ENCODE measurements around the gene C16orf92. TPM values are rescaled to one million over a fixed set of nuclear protein-coding genes. Genes with fewer than 3 reads are reported as not detected.
A peak's percentile ranks its signal among the peaks of the same experiment; 100 is the strongest.

Gene C16orf92
- total and polyA plus RNA-seq, 2 of the 13 experiments (the other 11 are each of a cell fraction or from before 2014, with no cell fraction given) = not detected

- Histone ChIP-seq H3K27ac (ENCODE audit: extremely low read length, insufficient read depth, low read length) (peak overlapping the region; percentile 95), H3K9ac (ENCODE audit: insufficient read depth, low read depth, low read length) (peak overlapping the region; percentile 90), H3K4me2 (ENCODE audit: low read depth, low read length) (peak overlapping the region; percentile 99), H4K20me1 (ENCODE audit: insufficient read depth, low read length) (peaks cover 62% of the 10 kb centered on the region), H3K4me3 (replicated peaks in 1 of 3; ENCODE audit: insufficient read depth in 1 of 3, low read depth in 2 of 3, low read length in 3 of 3) (peak overlapping the region; percentile 92 to 100 (median 95)), H3K36me3 (replicated peaks in 1 of 2; ENCODE audit: control insufficient read depth in 1 of 2, insufficient read depth in 2 of 2, low read length in 2 of 2) (peaks cover 35 to 55% of the 10 kb centered on the region in 2 experiments), H2AFZ (ENCODE audit: low read length) (no peak overlapping the region), H3K27me3 (ENCODE audit: control insufficient read depth in 1 of 2, insufficient read depth in 2 of 2, low read length in 2 of 2) (peaks cover 0 to 2% of the 10 kb centered on the region in 2 experiments; a peak in 1 of 5 replicates), H3K4me1 (ENCODE audit: insufficient read depth, low read length) (peaks cover 63% of the 10 kb centered on the region), H3K79me2 (ENCODE audit: insufficient read depth, low read length) (peaks cover 59% of the 10 kb centered on the region), H3K9me3 (ENCODE audit: low read length) (no peaks in the 10 kb centered on the region)
- no TSS peak for BruUV-seq (replicated peaks)
- POLR2A ChIA-PET = interaction anchor here (0.5 to 9.1 kb wide), 11 partner anchors 8 to 808 kb away, joined by 3 to 120 read pairs (median 5); partner anchors contain the start of genes PPP4C and TBX6
- ATAC-seq (no peak), DNase-seq (ENCODE audit: low spot score) (no peak), FAIRE-seq (no peak)
- WGBS (ENCODE audit: low lambda C conversion rate) = 62% methylated on average over 21 of the region's 21 CpGs
- intact Hi-C loops (cut with micrococcal nuclease; ENCODE audit: unreplicated experiment) (loop anchor here (1.0 to 5.0 kb wide), 2 partner anchors 25 to 680 kb away; partner anchors contain the start of gene PHKG2), in situ Hi-C loops (cut with HindIII; ENCODE audit: extremely low pct_ligation_motif_present, low pct_unique_long_range_greater_than_20kb) (no loop called here)
- CTCF ChIA-PET (ENCODE audit: low intra/inter-chr PET ratio, low total read pairs) = no interaction called here
- no peak for TF ChIP-seq HNF4G (IDR thresholded peaks at IDR 0.05; ENCODE audit: borderline replicate concordance, low read depth, low read length)
- 0 out of 2 replicates have a peak, but pooled peaks have one; percentile 7 for TF ChIP-seq HNF4G (CRISPR knock-in tag; IDR thresholded peaks at IDR 0.05; ENCODE audit: borderline replicate concordance, low read depth)
- peak; percentile 26; the same call in 1 of the 2 replicates for TF ChIP-seq HNF1B (CRISPR knock-in tag; IDR thresholded peaks at IDR 0.05)
- peak; percentile 48; the same call in 1 of the 2 replicates for TF ChIP-seq ZBTB20 (CRISPR knock-in tag; IDR thresholded peaks at IDR 0.05; ENCODE audit: borderline replicate concordance, low read depth)
- no peak for TF ChIP-seq TERF1 (CRISPR knock-in tag; IDR thresholded peaks at IDR 0.05)
- TF ChIP-seq HOXD1 (CRISPR knock-in tag; IDR thresholded peaks at IDR 0.05) = 0 out of 2 replicates have a peak, but pooled peaks have one; percentile 24
- no peak for TF ChIP-seq ZFAT (CRISPR knock-in tag; conservative IDR thresholded peaks at IDR 0.05)
- 0 out of 2 replicates have a peak, but pooled peaks have one; percentile 10 for TF ChIP-seq ZMYM3 (CRISPR knock-in tag; IDR thresholded peaks at IDR 0.05)
- TF ChIP-seq DBP (CRISPR knock-in tag; IDR thresholded peaks at IDR 0.05; ENCODE audit: not compliant biosample characterization) = no peak
- no peak for TF ChIP-seq ZBTB43 (CRISPR knock-in tag; conservative IDR thresholded peaks at IDR 0.05)
- TF ChIP-seq TMF1 (CRISPR knock-in tag; IDR thresholded peaks at IDR 0.05; ENCODE audit: low read depth) = 0 out of 2 replicates have a peak, but pooled peaks have one; percentile 70
- 0 out of 2 replicates have a peak, but pooled peaks have one; percentile 41 for TF ChIP-seq ZNF674 (CRISPR knock-in tag; IDR thresholded peaks at IDR 0.05; ENCODE audit: low read depth)
- peak; percentile 9; the same call in 1 of the 2 replicates for TF ChIP-seq PITX1 (CRISPR knock-in tag; IDR thresholded peaks at IDR 0.05)
- peak; percentile 40; the same call in 1 of the 2 replicates for TF ChIP-seq LBX2 (CRISPR knock-in tag; IDR thresholded peaks at IDR 0.05; ENCODE audit: borderline replicate concordance)
These were observed 44.0 kb downstream of the C16orf92 start for GRCh38 chr16:30066761-30067583.
